ENCODE measurements around the gene SFT2D2.

DNA sequence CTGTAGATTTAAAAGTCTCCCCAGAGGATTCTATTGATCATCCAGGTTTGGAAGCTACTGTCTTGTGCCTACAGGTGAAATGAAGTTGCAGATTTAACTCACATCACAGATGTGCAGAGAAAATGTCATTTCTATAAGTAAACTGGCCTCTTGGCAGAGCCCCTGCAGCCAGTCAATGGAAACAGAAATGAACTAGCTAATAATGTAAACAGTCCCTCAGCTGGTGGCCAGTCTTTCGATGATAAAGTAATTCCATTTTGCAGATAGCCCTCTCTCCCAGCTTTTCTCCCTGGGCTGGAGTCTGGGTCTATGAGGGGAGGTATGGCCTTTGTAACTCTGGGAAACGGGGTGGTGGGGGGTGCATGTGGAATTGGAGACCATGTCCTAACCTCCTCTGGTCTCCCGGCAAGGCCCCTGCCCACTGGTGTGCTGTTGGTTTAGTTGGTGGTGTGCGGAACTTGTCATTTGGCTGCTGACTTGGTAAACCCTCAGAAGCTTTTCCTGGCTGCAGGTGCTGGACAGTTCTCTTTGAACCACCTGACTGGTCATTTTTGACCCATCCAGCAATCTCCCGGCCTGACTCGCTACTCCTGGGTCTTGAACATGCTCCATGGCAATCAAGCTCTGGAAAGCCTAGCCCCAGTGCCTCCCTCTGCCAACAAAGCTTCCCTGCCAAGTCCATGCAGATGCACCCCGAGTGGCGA lies 69.8 kb downstream of the SFT2D2 start:
- no peak for TF ChIP-seq POLR2A (IDR thresholded peaks at IDR 0.05; ENCODE audit: low read length)
- no peak for TF ChIP-seq GATA1 (IDR thresholded peaks at IDR 0.05; ENCODE audit: low read depth, low read length)

Data from erythroblast (primary cell).